Spleen (tissue), 11 donors: ENCODE measurements around the gene MARCHF10. TPM values are rescaled to one million over a fixed set of nuclear protein-coding genes. Genes with fewer than 3 reads are reported as not detected.

ENCODE experiments used
- DNase-seq: peaks from one replicate; pipeline ENCODE4 v3.0.0-alpha.2; 2020
- H3K27ac ChIP-seq, 8 donors: fragments of 200-600 bp; sonication (generic) in 7 of 8; 1 replicate in 4 of 8; 2 replicates in 4 of 8; pipeline versions ENCODE4 v1.5.0 to v1.8.0; 2016 to 2021; ENCODE audit warnings: inconsistent platforms in 4 of 8, mild to moderate bottlenecking in 4 of 8, moderate library complexity in 1 of 8
- H3K27me3 ChIP-seq, 7 donors: fragments of 200-600 bp; sonication (generic) in 6 of 7; replicated peaks in 1 of 7; 1 replicate in 4 of 7; 2 replicates in 3 of 7; pipeline versions ENCODE4 v1.5.0 to v1.8.0; 2016 to 2021; ENCODE audit warnings: inconsistent platforms in 3 of 7, mild to moderate bottlenecking in 1 of 7
- H3K36me3 ChIP-seq, 6 donors: fragments of 200-600 bp; sonication (generic) in 5 of 6; 1 replicate in 4 of 6; 2 replicates in 2 of 6; pipeline versions ENCODE4 v1.5.0 to v1.8.0; 2016 to 2021; ENCODE audit warnings: inconsistent platforms in 2 of 6
- H3K4me1 ChIP-seq, 6 donors: fragments of 200-600 bp; sonication (generic) in 5 of 6; 1 replicate in 3 of 6; 2 replicates in 3 of 6; pipeline versions ENCODE4 v1.5.0 to v1.8.0; 2016 to 2021; ENCODE audit warnings: inconsistent platforms in 3 of 6
- H3K4me3 ChIP-seq, 8 donors: fragments of 200-600 bp; sonication (generic) in 7 of 8; 1 replicate in 4 of 8; 2 replicates in 4 of 8; pipeline versions ENCODE4 v1.5.0 to v1.8.0; 2016 to 2021; ENCODE audit warnings: inconsistent platforms in 4 of 8, mild to moderate bottlenecking in 4 of 8, moderate library complexity in 2 of 8
- H3K9me3 ChIP-seq, 8 donors: fragments of 200-600 bp; sonication (generic) in 7 of 8; 1 replicate in 4 of 8; 2 replicates in 4 of 8; pipeline versions ENCODE4 v1.5.0 to v1.8.0; 2016 to 2021; ENCODE audit warnings: inconsistent platforms in 4 of 8
- CTCF ChIP-seq, 11 experiments: fragments of 200-600 bp in 7 of 11; fragments of 450-650 bp in 4 of 11; sonication (generic) in 4 of 11; IDR thresholded peaks in 8 of 11; conservative IDR thresholded peaks in 3 of 11; 1 replicate in 7 of 11; 2 replicates in 4 of 11; pipeline versions ENCODE4 v1.4.0 to v1.8.0; 2016 to 2021; ENCODE audit warnings: antibody characterized with exemption in 11 of 11, inconsistent platforms in 4 of 11, mild to moderate bottlenecking in 1 of 11
- POLR2A ChIP-seq, 3 donors: fragments of 450-650 bp; IDR thresholded peaks; one replicate each; pipeline ENCODE4 v1.5.1; 2017; ENCODE audit warnings: antibody characterized with exemption in 3 of 3, mild to moderate bottlenecking in 1 of 3
- POLR2AphosphoS5 ChIP-seq, 3 donors: sonication (generic); formaldehyde crosslinking; IDR thresholded peaks; one replicate each; pipeline ENCODE4 v1.5.1; 2017; ENCODE audit warnings: antibody characterized with exemption in 3 of 3
- WGBS, 5 donors: extraction: QIAGEN DNeasy Blood & Tissue Kit in 3 of 5; methylation state at CpG; one replicate each; pipeline versions ENCODE4 v1.1.5 to v1.1.7; 2013 to 2018; 5-methylcytosine and 5-hydroxymethylcytosine counted together
- intact Hi-C: fragments of 100-400 bp; cut with DNase I; formaldehyde crosslinking; loops from one replicate; pipeline ENCODE4 v1.15.0; 2023; ENCODE audit warnings: low total_unique reads
- polyA plus RNA-seq, 3 donors: library from polyadenylated mRNA; stranded (reverse); fragments of 200-250 nt; gene quantifications; one replicate each; pipeline ENCODE4 v1.2.1, GENCODE V29; 2013
- total RNA-seq, 7 donors: library from RNA; depleted of rRNA in 3 of 7; stranded (reverse); fragments of >200 nt in 3 of 7; fragmentation: NEBNext Ultra II Directional in 4 of 7; extraction: Animal tissue kit (Norgen Biotek cat#: 25700) in 4 of 7; gene quantifications; one replicate each; pipeline versions ENCODE4 v1.1.0 to v1.2.1, GENCODE V29; 2016 to 2021
- donor health status: healthy with polysubstance abuse.
- donor health status: DM: no; HTN: no; CAD: no; lungs with moderate emphysema.
- donor health status: DM: no; HTN: no; CAD: no.
- donor health status: Bipolar disorder and iron deficiency.
- donor health status: healthy.
- donor health status: DM: no; HTN: no; CAD: no.
- donor health status: DM: yes; HTN: yes; CAD: no.

The MARCHF10 gene
- total and polyA plus RNA-seq, 10 donors = 0.15 to 0.32 (median 0.26) TPM; not detected in 7

GRCh38 chr17:62751060-62751691, 56.9 kb downstream of the MARCHF10 start:
- 80 to 84% (median 81%) methylated on average over 12 of the region's 12 CpGs for WGBS, 5 donors
- no peak for DNase-seq
- no peaks in the 10 kb centered on the region for H3K9me3 ChIP-seq
- no peak overlapping the region for H3K27ac ChIP-seq
- TF ChIP-seq POLR2A (IDR thresholded peaks at IDR 0.05) = no peak
- no peak for TF ChIP-seq CTCF (IDR thresholded peaks at IDR 0.05 in 8 of 11, conservative IDR thresholded peaks at IDR 0.05 in 3 of 11)
- TF ChIP-seq POLR2AphosphoS5 (IDR thresholded peaks at IDR 0.05) = no peak
- H3K4me1 ChIP-seq = no peaks in the 10 kb centered on the region
- no peak overlapping the region for H3K4me3 ChIP-seq
- H3K27me3 ChIP-seq = peaks cover 0 to 11% (median 0%) of the 10 kb centered on the region in 7 donors
- no peaks in the 10 kb centered on the region for H3K36me3 ChIP-seq
- intact Hi-C loops = no loop called here

- WGBS, 5 donors = 75 to 91% (median 85%) methylated on average over 15 of the region's 15 CpGs
- intact Hi-C loops = no loop called here
- no peaks in the 10 kb centered on the region for H3K36me3 ChIP-seq
- no peak overlapping the region for H3K4me3 ChIP-seq
- DNase-seq = no peak
- H3K27me3 ChIP-seq = peaks cover 0 to 11% (median 0%) of the 10 kb centered on the region in 7 donors
- H3K9me3 ChIP-seq = no peaks in the 10 kb centered on the region
- no peak for TF ChIP-seq POLR2AphosphoS5 (IDR thresholded peaks at IDR 0.05)
- no peak for TF ChIP-seq CTCF (IDR thresholded peaks at IDR 0.05 in 8 of 11, conservative IDR thresholded peaks at IDR 0.05 in 3 of 11)
- TF ChIP-seq POLR2A (IDR thresholded peaks at IDR 0.05) = no peak
- no peaks in the 10 kb centered on the region for H3K4me1 ChIP-seq
- no peak overlapping the region for H3K27ac ChIP-seq
Observed at GRCh38 chr17:62750631-62751051, 57.5 kb downstream of the MARCHF10 start.

GRCh38 chr17:62749926-62750325, 58.2 kb downstream of the MARCHF10 start:
- Histone ChIP-seq H3K4me1 (no peaks in the 10 kb centered on the region), H3K27me3 (peaks cover 0 to 11% (median 0%) of the 10 kb centered on the region in 7 donors), H3K36me3 (no peaks in the 10 kb centered on the region), H3K27ac (no peak overlapping the region), H3K9me3 (no peaks in the 10 kb centered on the region), H3K4me3 (no peak overlapping the region)
- 91 to 96% (median 93%) methylated on average over 17 of the region's 17 CpGs for whole genome bisulfite sequencing, 5 donors
- no peak for TF ChIP-seq POLR2AphosphoS5 (IDR thresholded peaks at IDR 0.05)
- no peak for TF ChIP-seq CTCF (IDR thresholded peaks at IDR 0.05 in 8 of 11, conservative IDR thresholded peaks at IDR 0.05 in 3 of 11)
- no peak for TF ChIP-seq POLR2A (IDR thresholded peaks at IDR 0.05)
- intact Hi-C loops = no loop called here
- no peak for DNase-seq

GRCh38 chr17:62746941-62747340, 61.2 kb downstream of the MARCHF10 start:
- TF ChIP-seq CTCF (IDR thresholded peaks at IDR 0.05 in 8 of 11, conservative IDR thresholded peaks at IDR 0.05 in 3 of 11) = no peak
- TF ChIP-seq POLR2A (IDR thresholded peaks at IDR 0.05) = no peak
- no peak for TF ChIP-seq POLR2AphosphoS5 (IDR thresholded peaks at IDR 0.05)
- Histone ChIP-seq H3K9me3 (no peaks in the 10 kb centered on the region), H3K36me3 (no peaks in the 10 kb centered on the region), H3K27me3 (peaks cover 0 to 11% (median 0%) of the 10 kb centered on the region in 7 donors), H3K4me1 (no peaks in the 10 kb centered on the region), H3K27ac (no peak overlapping the region), H3K4me3 (no peak overlapping the region)
- 76 to 89% (median 78%) methylated on average over 8 of the region's 8 CpGs for WGBS, 5 donors
- no peak for DNase-seq
- intact Hi-C loops = no loop called here
